Suprapubic skin (tissue), 4 donors: ENCODE measurements around the gene ALDH1A1.

Experiments
- EP300 ChIP-seq: sonication (generic); formaldehyde crosslinking; IDR thresholded peaks from one replicate; pipeline ENCODE4 v1.6.1; 2017; ENCODE audit warnings: antibody characterized with exemption
- POLR2A ChIP-seq, 2 donors: fragments of 450-650 bp; IDR thresholded peaks; one replicate each; pipeline ENCODE4 v1.6.1; 2017; ENCODE audit warnings: antibody characterized with exemption in 2 of 2, mild to moderate bottlenecking in 2 of 2, moderate library complexity in 2 of 2
- POLR2AphosphoS5 ChIP-seq, 3 donors: sonication (generic); formaldehyde crosslinking; IDR thresholded peaks; one replicate each; pipeline ENCODE4 v1.6.1; 2017; ENCODE audit warnings: antibody characterized with exemption in 3 of 3
- TF ChIP-seq, protein P1 (sequence below), 2 donors: fragments of 200-600 bp in 1 of 2; fragments of 450-650 bp in 1 of 2; sonication (generic) in 1 of 2; IDR thresholded peaks; one replicate each; pipeline ENCODE4 v1.5.1; 2016 to 2019; ENCODE audit warnings: antibody characterized with exemption in 2 of 2, mild to moderate bottlenecking in 1 of 2, moderate library complexity in 1 of 2

DNA sequence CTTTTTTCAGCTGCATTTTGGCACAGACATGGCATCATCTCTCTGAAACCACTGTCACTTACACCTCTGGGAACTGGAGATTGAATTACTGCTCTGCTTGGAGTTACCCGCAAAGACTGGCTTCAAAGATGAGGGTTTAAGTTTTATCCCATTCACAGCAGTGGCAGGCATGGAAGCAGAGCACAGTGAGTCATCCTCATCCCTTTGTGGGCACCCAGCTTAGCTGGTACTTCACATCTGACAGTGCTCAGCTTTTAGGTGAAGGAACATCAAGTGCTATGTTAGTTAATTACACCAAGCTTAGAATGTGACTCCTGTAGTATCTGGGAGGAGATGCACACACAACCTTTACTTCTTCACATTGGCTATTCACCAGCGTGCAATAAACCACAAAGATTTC is 24.8 kb upstream of the ALDH1A1 start:
- TF ChIP-seq, protein P1, sequence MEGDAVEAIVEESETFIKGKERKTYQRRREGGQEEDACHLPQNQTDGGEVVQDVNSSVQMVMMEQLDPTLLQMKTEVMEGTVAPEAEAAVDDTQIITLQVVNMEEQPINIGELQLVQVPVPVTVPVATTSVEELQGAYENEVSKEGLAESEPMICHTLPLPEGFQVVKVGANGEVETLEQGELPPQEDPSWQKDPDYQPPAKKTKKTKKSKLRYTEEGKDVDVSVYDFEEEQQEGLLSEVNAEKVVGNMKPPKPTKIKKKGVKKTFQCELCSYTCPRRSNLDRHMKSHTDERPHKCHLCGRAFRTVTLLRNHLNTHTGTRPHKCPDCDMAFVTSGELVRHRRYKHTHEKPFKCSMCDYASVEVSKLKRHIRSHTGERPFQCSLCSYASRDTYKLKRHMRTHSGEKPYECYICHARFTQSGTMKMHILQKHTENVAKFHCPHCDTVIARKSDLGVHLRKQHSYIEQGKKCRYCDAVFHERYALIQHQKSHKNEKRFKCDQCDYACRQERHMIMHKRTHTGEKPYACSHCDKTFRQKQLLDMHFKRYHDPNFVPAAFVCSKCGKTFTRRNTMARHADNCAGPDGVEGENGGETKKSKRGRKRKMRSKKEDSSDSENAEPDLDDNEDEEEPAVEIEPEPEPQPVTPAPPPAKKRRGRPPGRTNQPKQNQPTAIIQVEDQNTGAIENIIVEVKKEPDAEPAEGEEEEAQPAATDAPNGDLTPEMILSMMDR (IDR thresholded peaks at IDR 0.05), result no peak
- TF ChIP-seq EP300, result no peak
- no peak for TF ChIP-seq POLR2A (IDR thresholded peaks at IDR 0.05)
- TF ChIP-seq POLR2AphosphoS5 (IDR thresholded peaks at IDR 0.05), result no peak
